GM18505 (cell line): ENCODE measurements around the gene CENPV.

Experiments used
- ATAC-seq: cut with Tn5 transposase; IDR thresholded peaks from one replicate; pipeline ENCODE4 v1.9.1; 2021; ENCODE audit not compliant: unreplicated experiment
- POLR2A ChIP-seq: IDR thresholded peaks from 4 replicates; pipeline ENCODE4 v1.6.1; 2011; ENCODE audit warnings: borderline replicate concordance; ENCODE audit not compliant: insufficient read depth, insufficient read length; ENCODE audit errors: extremely low read depth

The CENPV gene

DNA sequence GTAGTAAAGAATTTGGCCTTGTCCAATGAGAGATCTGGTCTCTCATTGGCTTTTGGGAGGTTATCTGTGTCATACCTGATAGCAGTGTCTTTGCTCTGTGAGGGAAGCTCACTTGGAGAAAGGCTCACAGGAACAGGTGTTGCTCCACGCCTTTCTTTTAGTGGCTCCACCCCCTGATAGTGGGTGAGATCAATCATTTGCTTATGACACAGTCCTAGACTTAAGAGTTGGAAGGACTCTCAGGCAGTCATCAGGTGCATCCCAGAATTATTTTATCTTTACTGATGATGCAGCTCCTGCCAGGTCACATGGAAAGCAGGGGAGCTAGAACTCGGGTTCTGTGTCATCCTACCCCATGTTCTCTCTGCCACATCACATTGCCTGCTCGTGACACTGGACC lies 59.3 kb downstream of the CENPV start:
- no peak for TF ChIP-seq POLR2A
- ATAC-seq: no peak
